GM13977 (cell line): ENCODE data around the gene HLA-G.

ENCODE experiments used
- DNase-seq: peaks from one replicate; pipeline ENCODE4 v3.0.0; 2012; ENCODE audit warnings: low spot score
- in situ Hi-C: fragments of 300-500 bp; cut with MboI; formaldehyde crosslinking; loops from one replicate; pipeline ENCODE4 v1.12.0; 2022; ENCODE audit warnings: low sequenced_read_pairs, low pct_unique_long_range_greater_than_20kb, mixed read lengths, inconsistent platforms; ENCODE audit not compliant: unreplicated experiment
- TF ChIP-seq, protein P1 (sequence below): IDR thresholded peaks from 2 replicates; pipeline ENCODE4 v1.5.1; 2012; ENCODE audit warnings: mild to moderate bottlenecking, control low read depth; ENCODE audit not compliant: insufficient read depth; ENCODE audit errors: extremely low read depth, missing control alignments

HLA-G gene

GRCh38 chr6:29806387-29806786 is 21.2 kb upstream of the HLA-G start:
- in situ Hi-C loops, result no loop called here
- TF ChIP-seq, protein P1, sequence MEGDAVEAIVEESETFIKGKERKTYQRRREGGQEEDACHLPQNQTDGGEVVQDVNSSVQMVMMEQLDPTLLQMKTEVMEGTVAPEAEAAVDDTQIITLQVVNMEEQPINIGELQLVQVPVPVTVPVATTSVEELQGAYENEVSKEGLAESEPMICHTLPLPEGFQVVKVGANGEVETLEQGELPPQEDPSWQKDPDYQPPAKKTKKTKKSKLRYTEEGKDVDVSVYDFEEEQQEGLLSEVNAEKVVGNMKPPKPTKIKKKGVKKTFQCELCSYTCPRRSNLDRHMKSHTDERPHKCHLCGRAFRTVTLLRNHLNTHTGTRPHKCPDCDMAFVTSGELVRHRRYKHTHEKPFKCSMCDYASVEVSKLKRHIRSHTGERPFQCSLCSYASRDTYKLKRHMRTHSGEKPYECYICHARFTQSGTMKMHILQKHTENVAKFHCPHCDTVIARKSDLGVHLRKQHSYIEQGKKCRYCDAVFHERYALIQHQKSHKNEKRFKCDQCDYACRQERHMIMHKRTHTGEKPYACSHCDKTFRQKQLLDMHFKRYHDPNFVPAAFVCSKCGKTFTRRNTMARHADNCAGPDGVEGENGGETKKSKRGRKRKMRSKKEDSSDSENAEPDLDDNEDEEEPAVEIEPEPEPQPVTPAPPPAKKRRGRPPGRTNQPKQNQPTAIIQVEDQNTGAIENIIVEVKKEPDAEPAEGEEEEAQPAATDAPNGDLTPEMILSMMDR, result no peak
- DNase-seq, result no peak

DNA sequence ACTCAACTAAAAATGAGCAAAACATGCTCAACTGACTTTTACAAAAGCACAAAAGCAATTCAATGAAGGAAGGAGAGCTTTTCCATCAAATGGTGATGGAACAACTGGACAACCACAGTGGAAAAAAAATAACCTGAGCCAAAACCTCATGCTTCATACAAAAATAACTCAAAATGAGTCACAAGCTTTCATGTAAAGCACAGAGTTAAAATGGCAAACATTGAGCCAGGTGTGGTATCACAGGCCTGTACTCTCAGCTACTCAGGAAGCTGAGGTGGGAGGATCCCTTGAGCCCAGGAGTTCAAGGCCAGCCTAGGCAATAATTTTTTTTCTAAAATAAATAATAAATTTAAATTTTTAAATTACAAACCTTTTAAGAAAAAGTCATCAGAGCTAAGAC is 18.4 kb upstream of the HLA-G start:
- TF ChIP-seq, protein P1, result no peak

DNA sequence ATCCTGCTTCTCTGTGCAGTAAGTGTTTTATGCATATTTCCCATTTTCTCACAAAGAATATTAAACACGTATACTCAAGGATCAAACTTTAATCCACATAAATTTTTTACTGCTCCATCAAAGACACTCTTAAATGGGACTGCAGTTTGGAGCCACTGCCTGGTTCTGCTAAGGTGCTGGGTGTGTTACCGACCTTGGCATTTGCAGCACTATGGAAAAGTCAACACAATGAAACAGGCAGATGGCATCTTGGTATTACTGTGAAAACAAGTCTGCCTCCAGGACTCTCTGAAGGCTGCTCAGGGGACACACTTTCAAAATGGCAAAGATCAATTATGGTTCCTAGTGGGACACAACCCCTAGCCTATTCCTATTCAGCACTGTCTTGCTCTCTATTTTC is 17.3 kb upstream of the HLA-G start:
- DNase-seq, result no peak
- in situ Hi-C loops, result no loop called here
- TF ChIP-seq, protein P1, result no peak

More for the DNA sequence above, 18.4 kb upstream of the HLA-G start:
- in situ Hi-C loops, result no loop called here
- DNase-seq, result no peak

DNA sequence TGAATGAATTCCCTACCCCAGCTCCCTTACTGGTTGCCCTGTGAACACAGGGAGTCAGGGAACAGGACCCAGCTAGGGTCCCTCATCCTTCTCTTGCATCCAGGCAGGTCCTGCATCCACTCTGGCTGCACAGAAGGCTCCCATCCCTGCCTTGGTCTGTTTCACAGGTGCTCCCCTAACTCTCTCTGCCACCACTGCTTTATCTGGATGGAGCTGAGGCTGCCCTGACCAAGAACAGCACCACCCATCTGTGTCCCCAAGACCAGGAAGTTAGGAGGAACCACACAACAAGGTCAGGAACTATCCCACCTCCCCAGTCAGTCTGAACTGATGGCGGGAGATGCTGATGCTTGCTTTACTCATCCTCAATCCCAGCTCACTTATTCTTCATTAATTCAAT is 16.2 kb upstream of the HLA-G start:
- in situ Hi-C loops, result no loop called here
- DNase-seq, result no peak
- TF ChIP-seq, protein P1, result no peak

DNA sequence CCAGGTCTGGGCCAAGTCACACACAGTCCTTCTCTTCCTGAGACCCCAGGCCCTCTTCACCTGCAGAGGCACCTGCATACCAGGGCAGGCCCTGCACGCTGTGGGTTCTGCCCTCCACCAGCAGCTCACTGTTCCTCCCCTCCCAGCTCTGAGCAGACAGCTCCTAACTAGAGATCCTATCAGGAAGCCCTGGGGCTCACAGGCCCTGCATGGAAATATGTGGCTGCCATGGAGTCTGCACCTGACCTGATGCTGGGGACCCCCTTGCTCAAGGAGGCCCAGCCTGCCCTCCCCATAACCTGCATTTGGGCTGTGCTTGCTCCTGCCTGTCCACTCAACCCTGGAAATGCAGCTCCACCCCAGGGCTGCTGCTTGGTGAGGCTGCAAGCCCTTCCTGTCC is 14.6 kb upstream of the HLA-G start:
- in situ Hi-C loops, result no loop called here
- no peak for DNase-seq
- TF ChIP-seq, protein P1, result no peak

GRCh38 chr6:29813809-29814208 is 13.8 kb upstream of the HLA-G start:
- TF ChIP-seq, protein P1, result no peak
- in situ Hi-C loops, result no loop called here
- DNase-seq, result no peak

GRCh38 chr6:29814379-29815117 is 13.1 kb upstream of the HLA-G start:
- DNase-seq, result no peak
- in situ Hi-C loops, result no loop called here
- TF ChIP-seq, protein P1, result no peak
